ENCODE measurements around the gene MBOAT1. TPM values are rescaled to one million over a fixed set of nuclear protein-coding genes. Genes with fewer than 3 reads are reported as not detected.

The MBOAT1 gene
- total RNA-seq, 2 experiments from 2014 or later = 5.4 to 6.4 TPM

GRCh38 chr6:20202324-20202658 lies 10.0 kb downstream of the MBOAT1 start:
- ATAC-seq = no peak
- TF ChIP-seq CTCF (IDR thresholded peaks at IDR 0.05) = no peak
- peak overlapping the region; percentile 14 for H3K27ac Mint-ChIP-seq
- DNase-seq = no peak
- H3K9me3 Mint-ChIP-seq = no peaks in the 10 kb centered on the region
- H3K27me3 Mint-ChIP-seq = no peaks in the 10 kb centered on the region
- POLR2A ChIA-PET = interaction anchor here (0.6 to 1.6 kb wide), 2 partner anchors 11 to 471 kb away, joined by 3 to 6 read pairs; no protein-coding TSS in a partner anchor
- H3K4me1 Mint-ChIP-seq (ENCODE audit: low read depth) = peaks cover 47% of the 10 kb centered on the region
- no peak overlapping the region for H3K4me3 Mint-ChIP-seq
- CTCF ChIA-PET = interaction anchor here (1.0 to 2.1 kb wide), 3 partner anchors 10 to 110 kb away, joined by 3 to 5 read pairs (median 4); no protein-coding TSS in a partner anchor
- intact Hi-C loops (cut with micrococcal nuclease) = no loop called here
- peaks cover 3% of the 10 kb centered on the region for H3K36me3 Mint-ChIP-seq (ENCODE audit: low read depth)

GRCh38 chr6:20200761-20201630 lies 11.3 kb downstream of the MBOAT1 start:
- H3K27me3 Mint-ChIP-seq = no peaks in the 10 kb centered on the region
- H3K4me3 Mint-ChIP-seq = no peak overlapping the region
- TF ChIP-seq CTCF (IDR thresholded peaks at IDR 0.05) = no peak
- DNase-seq = no peak
- POLR2A ChIA-PET = interaction anchor here (0.6 kb wide), 1 partner anchor 1226 kb away, joined by 3 read pairs; no protein-coding TSS in a partner anchor
- ATAC-seq = no peak
- H3K36me3 Mint-ChIP-seq (ENCODE audit: low read depth) = peaks cover 3% of the 10 kb centered on the region
- CTCF ChIA-PET = interaction anchor here (1.3 kb wide), 1 partner anchor 109 kb away, joined by 3 read pairs; no protein-coding TSS in a partner anchor
- H3K27ac Mint-ChIP-seq = peak overlapping the region; percentile 55
- H3K9me3 Mint-ChIP-seq = no peaks in the 10 kb centered on the region
- intact Hi-C loops (cut with micrococcal nuclease) = no loop called here
- peaks cover 35% of the 10 kb centered on the region for H3K4me1 Mint-ChIP-seq (ENCODE audit: low read depth)

- Mint-ChIP-seq H3K4me3 (no peak overlapping the region), H3K4me1 (ENCODE audit: low read depth) (peaks cover 16% of the 10 kb centered on the region), H3K36me3 (ENCODE audit: low read depth) (peaks cover 3% of the 10 kb centered on the region), H3K27ac (no peak overlapping the region), H3K27me3 (no peaks in the 10 kb centered on the region), H3K9me3 (no peaks in the 10 kb centered on the region)
- ATAC-seq (no peak), DNase-seq (no peak)
- POLR2A ChIA-PET = no interaction called here
- intact Hi-C loops (cut with micrococcal nuclease) = no loop called here
- no peak for TF ChIP-seq CTCF (IDR thresholded peaks at IDR 0.05)
- CTCF ChIA-PET = no interaction called here
These were observed 13.5 kb downstream of the MBOAT1 start for GRCh38 chr6:20198775-20199174.

- H3K27me3 Mint-ChIP-seq = no peaks in the 10 kb centered on the region
- peaks cover 16% of the 10 kb centered on the region for H3K4me1 Mint-ChIP-seq (ENCODE audit: low read depth)
- H3K36me3 Mint-ChIP-seq (ENCODE audit: low read depth) = peaks cover 3% of the 10 kb centered on the region
- no peak overlapping the region for H3K4me3 Mint-ChIP-seq
- POLR2A ChIA-PET = no interaction called here
- peak overlapping the region; percentile 16 for H3K27ac Mint-ChIP-seq
- intact Hi-C loops (cut with micrococcal nuclease) = no loop called here
- no peaks in the 10 kb centered on the region for H3K9me3 Mint-ChIP-seq
- no peak for TF ChIP-seq CTCF (IDR thresholded peaks at IDR 0.05)
- no peak for ATAC-seq
- no peak for DNase-seq
- CTCF ChIA-PET = no interaction called here
These were observed 14.0 kb downstream of the MBOAT1 start for GRCh38 chr6:20198156-20198774.

- peaks cover 4% of the 10 kb centered on the region for H3K36me3 Mint-ChIP-seq (ENCODE audit: low read depth)
- no peak for TF ChIP-seq CTCF (IDR thresholded peaks at IDR 0.05)
- H3K9me3 Mint-ChIP-seq = no peaks in the 10 kb centered on the region
- peaks cover 15% of the 10 kb centered on the region for H3K4me1 Mint-ChIP-seq (ENCODE audit: low read depth)
- DNase-seq = no peak
- H3K27ac Mint-ChIP-seq = no peak overlapping the region
- no peak overlapping the region for H3K4me3 Mint-ChIP-seq
- ChIA-PET CTCF (no interaction called here), POLR2A (no interaction called here)
- no peak for ATAC-seq
- H3K27me3 Mint-ChIP-seq = no peaks in the 10 kb centered on the region
- intact Hi-C loops (cut with micrococcal nuclease) = no loop called here
These were observed 15.0 kb downstream of the MBOAT1 start for GRCh38 chr6:20197251-20197650.
